ENCODE results near the gene RPS3. TPM values are rescaled to one million over a fixed set of nuclear protein-coding genes. Genes with fewer than 3 reads are reported as not detected.
A peak's percentile ranks its signal among the peaks of the same experiment; 100 is the strongest.

Gene RPS3
- total and polyA plus RNA-seq, 2 of the 13 experiments (the other 11 are each of a cell fraction or from before 2014, with no cell fraction given): 2,143 to 3,616 TPM

GRCh38 chr11:75399344-75400145 lies at the start of gene RPS3 (continued):
- TF ChIP-seq DZIP1 (CRISPR knock-in tag; IDR thresholded peaks at IDR 0.05): peak; percentile 81; the same call in 1 of the 2 replicates
- peak; percentile 58 for TF ChIP-seq GATAD2A (CRISPR knock-in tag; IDR thresholded peaks at IDR 0.05)
- TF ChIP-seq KLF12 (CRISPR knock-in tag; IDR thresholded peaks at IDR 0.05; ENCODE audit: borderline replicate concordance): peak; percentile 85; the same call in 1 of the 2 replicates
- TF ChIP-seq SALL1 (CRISPR knock-in tag; IDR thresholded peaks at IDR 0.05): peak; percentile 94
- TF ChIP-seq NFATC3 (CRISPR knock-in tag; IDR thresholded peaks at IDR 0.05): peak; percentile 93; the same call in 1 of the 2 replicates
- peak; percentile 79 for TF ChIP-seq TP53 (CRISPR knock-in tag; conservative IDR thresholded peaks at IDR 0.05)
- peak; percentile 56; the same call in 1 of the 2 replicates for TF ChIP-seq TEF (CRISPR knock-in tag; IDR thresholded peaks at IDR 0.05)
- TF ChIP-seq RFX5 (IDR thresholded peaks at IDR 0.05; ENCODE audit: low read depth, low read length): no peak
- peak; percentile 92; the same call in 1 of the 2 replicates for TF ChIP-seq ZFP91 (CRISPR knock-in tag; IDR thresholded peaks at IDR 0.05; ENCODE audit: borderline replicate concordance)
- peak; percentile 89 for TF ChIP-seq ZNF782 (CRISPR knock-in tag; IDR thresholded peaks at IDR 0.05; ENCODE audit: borderline replicate concordance)
- TF ChIP-seq ZNF496 (CRISPR knock-in tag; IDR thresholded peaks at IDR 0.05; ENCODE audit: insufficient replicate concordance): no peak
- peak; percentile 84; the same call in 1 of the 2 replicates for TF ChIP-seq RXRB (CRISPR knock-in tag; IDR thresholded peaks at IDR 0.05; ENCODE audit: borderline replicate concordance)
- TF ChIP-seq THAP8 (CRISPR knock-in tag; IDR thresholded peaks at IDR 0.05; ENCODE audit: borderline replicate concordance): 0 out of 2 replicates have a peak, but pooled peaks have one; percentile 51
- no peak for TF ChIP-seq ZFP62 (CRISPR knock-in tag; IDR thresholded peaks at IDR 0.05)
- TF ChIP-seq PBX2 (CRISPR knock-in tag; IDR thresholded peaks at IDR 0.05): 0 out of 2 replicates have a peak, but pooled peaks have one; percentile 23
- TF ChIP-seq ELF1 (CRISPR knock-in tag; IDR thresholded peaks at IDR 0.05): peak; percentile 99
- TF ChIP-seq ZNF670 (CRISPR knock-in tag; IDR thresholded peaks at IDR 0.05; ENCODE audit: borderline replicate concordance): peak; percentile 82; the same call in 1 of the 2 replicates
- peak; percentile 88 for TF ChIP-seq MXD4 (CRISPR knock-in tag; IDR thresholded peaks at IDR 0.05)
- TF ChIP-seq ERF (CRISPR knock-in tag; IDR thresholded peaks at IDR 0.05): peak; percentile 95
- peak; percentile 91; the same call in 1 of the 2 replicates for TF ChIP-seq HBP1 (CRISPR knock-in tag; IDR thresholded peaks at IDR 0.05; ENCODE audit: low read depth)
- no peak for TF ChIP-seq ZNF75D (CRISPR knock-in tag; IDR thresholded peaks at IDR 0.05; ENCODE audit: borderline replicate concordance)

Measured in HepG2 (cell line).